Retina (tissue), 1 donor: Measurements from ENCODE around the gene INSL4.

ENCODE experiments used
- DNase-seq: peaks from one replicate; pipeline ENCODE4 v3.0.0-alpha.2; 2016

The INSL4 gene

DNA sequence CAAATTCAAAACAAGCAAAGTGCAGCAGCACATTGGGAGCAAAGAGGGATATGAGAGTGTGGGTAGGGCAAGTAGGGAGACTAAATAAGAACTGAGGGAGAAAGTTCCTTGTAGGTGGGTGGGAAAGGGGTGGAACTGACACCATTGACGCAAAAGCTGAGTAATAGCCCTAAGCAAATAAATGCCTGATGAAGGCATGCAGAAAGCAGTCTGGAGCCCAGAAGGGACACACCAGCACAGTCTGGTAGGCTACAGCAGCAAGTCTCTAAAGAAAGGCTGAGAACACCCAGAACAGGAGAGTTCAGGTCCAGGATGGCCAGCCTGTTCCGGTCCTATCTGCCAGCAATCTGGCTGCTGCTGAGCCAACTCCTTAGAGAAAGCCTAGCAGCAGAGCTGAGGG, at the start of gene INSL4:
INSL4 (plus strand) TSS at position 208 of the 400 bp plus-strand sequence; CDS start at position 313, 105 bp downstream.
- DNase-seq, result no peak

DNA sequence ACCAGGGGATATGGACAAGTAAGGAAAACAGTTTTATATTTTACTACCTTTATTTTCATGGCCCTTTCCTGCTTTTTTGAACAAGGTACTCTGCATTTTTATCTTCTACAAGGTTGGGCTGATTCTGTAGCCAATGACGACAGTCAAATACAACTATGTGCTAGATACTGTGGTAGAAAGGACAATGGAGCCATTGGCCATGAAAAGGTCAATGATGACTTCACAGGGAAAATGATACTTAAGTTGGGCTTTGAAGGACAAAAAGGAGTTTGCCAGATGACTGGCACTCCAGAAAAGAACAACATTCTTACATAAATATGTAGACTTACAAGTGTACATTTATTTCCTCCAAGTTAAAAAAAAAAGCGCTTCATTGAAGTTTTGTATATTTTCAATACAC, 46.4 kb upstream of the INSL4 start:
- DNase-seq, result no peak

DNA sequence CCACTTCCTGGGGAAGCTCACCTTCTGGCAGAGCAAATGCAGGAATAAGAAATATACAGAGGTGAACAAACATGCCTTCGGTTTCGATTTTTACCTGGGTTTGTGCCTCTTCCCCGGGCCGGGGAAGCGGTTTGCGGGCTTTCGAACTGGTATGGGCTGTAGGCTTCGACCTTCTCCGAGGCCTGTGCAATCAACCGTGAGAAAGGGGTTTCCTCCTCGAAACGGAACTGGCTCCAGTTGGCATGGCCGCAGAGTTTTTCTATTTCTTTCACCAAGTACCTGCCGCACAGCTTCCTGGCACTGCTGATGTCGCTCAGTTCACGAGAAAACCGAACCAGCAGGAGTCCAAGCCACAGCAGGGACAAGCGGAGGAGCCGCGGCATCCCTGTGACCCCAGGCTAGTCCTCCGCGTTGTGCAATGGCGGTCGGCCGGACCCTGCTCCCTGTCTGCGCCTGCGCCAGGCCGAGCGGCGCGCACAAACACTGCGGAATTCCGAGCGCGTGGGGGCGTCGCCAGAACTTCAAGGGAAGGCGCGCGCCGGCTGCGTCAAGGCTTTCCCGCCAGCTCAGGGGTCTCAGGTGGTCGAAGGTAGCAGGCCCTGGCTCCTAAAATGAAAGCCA, 45.9 kb upstream of the INSL4 start, which contains the start of gene INSL6:
INSL6 (minus strand) TSS at position 420 of the 621 bp plus-strand sequence; CDS start at position 383, 37 bp downstream.
- no peak for DNase-seq

DNA sequence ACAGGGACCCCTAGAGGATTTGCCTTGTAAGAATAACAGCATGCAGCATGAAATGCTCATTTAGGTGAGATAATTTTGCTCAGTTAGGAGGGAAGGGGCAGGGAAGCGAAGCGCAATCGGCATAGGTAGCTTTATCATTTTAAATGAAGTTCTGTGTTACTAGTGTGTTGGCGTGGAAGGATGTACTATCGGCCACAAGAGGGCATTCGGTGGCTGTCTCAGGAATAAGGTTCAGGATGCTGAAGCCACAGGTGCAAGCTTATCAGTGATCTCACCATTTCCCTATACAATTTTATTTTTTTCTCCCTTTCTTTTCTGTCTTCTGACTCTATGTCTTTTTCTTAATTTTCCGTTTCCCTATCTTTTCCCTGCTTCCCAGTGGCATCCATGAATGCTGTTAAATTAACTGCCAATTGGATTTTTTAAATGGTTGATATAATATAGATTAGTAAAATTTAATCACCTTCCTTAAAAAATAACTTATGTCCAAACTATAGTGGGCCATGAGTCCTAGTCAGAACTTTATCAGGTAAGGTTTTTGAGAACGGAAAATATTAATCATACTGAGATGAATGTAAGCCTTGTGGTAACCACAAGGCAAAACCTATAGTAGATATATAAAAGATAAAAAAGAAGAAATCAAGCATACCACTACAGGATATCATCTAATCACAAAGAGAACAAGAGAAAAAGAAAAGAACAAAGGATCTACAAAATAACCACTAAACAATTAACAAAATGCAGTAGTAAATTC, 44.6 kb upstream of the INSL4 start:
- DNase-seq, result peak; percentile 37

DNA sequence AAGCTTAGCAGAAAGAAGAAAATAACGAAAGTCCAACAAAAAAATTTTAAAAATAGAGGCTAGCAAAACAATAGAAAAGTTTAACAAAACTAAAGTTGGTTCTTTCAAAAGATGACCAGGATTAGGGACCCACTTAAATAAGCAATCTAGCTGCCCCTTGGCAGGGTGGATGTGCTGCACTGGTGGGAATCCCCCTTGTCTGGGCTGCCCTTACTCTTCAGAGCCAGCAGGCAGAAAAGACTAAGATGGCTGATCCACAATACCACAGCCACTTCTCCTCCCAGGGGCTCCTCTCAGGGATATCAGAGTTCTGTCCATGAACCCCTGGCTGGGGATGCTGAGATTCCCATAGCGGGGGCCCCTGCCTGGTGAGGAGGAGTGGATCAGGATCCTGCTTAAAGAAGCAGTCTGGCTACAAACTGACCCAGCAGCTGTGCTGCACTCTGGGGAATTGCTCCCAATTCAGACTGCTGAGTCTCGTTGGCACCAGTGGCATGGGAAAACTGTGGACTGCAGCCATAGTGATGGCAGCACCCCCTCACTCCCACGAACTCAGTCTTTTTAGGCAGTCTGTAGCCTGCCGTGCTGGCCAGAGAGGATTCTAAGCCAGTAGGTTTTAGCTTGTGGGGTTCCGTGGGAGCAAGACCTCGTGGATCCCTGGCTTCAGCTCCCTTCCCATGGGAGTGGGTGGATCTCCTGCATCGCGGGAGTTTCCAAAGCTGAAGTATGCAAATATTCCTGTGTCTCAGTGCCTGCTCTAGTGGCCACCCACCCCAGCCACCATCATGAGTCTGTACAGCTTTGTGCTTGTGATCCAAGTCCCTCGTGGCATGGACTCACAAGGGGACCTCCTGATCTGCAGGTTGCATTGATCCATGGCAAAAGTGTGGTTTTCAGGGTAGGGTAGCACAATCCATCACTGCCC, 42.9 kb upstream of the INSL4 start:
- no peak for DNase-seq

DNA sequence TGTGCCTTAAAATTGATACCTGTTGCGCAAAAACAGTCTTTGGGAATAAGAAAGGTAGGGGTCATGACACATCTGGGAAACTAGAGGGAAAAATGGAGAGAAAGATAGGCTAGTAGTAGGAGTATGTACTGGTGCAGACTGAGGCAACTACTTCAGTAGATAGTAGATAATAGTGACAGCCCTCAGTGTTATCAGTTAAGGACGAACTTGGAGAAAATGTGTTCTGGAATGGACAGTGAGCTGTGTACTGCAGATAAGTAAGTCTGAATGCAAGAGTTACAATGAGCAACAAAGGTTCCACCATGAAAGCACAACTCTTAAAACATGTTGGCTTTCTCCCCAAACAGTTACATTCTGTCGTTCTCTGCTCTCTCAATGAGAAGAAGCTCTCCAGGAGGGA, 39.2 kb upstream of the INSL4 start:
- DNase-seq, result no peak

DNA sequence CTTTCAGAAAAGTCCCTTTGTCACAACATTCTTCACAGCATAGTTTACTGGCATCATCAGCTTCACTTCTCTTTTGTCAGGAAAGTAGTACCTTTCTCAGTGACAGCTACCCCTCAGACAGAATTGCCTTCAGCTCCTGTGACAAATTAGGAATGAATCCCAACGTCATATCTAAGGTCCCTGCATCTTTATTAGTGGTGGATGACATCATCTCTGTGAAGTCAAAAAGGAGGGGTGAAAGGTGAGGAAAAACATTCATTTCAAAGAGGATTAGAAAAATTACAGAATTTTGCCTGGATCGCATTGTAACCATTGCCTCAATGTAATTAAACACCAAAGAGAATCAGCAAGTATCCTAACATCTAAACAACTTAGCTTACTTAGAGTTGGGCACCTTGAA, 37.9 kb upstream of the INSL4 start:
- no peak for DNase-seq

DNA sequence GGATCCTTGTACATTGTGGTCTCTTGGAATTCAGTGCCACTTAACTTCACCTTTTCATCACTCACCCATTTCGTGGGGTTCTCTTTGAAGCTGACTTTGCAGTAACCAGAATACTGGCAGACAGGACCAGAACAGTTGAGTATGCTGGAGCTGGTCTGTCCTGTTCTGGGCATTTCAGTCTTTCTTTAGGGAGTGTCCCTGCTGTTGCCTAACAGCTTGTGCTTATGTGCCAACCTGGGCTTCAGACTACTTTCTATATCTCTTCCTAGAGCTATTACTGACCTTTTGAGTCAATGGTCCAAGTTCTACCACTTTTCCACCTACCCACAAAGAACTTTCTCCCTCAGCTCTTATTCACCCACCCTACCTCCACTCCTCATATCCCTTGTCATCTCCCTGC, 35.8 kb upstream of the INSL4 start:
- DNase-seq, result no peak

DNA sequence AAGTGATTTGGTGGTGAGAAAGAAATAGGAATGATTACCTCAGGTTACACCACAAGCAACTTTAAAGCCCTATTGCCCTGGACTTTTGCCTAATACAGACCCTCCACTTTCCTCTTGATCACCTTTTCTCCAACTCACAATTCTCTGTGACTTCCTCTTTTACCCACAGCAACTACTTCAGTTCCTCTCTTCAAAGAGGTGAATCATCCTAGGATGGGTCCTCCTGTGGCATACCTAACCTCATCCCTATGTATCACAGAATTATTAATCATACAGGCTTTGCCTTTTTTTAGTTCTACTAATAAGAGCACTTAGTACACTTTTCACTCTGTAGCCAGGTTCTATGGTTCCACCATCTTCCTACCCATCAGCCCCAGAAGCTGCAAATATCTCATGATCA, 26.1 kb upstream of the INSL4 start:
- DNase-seq, result no peak

DNA sequence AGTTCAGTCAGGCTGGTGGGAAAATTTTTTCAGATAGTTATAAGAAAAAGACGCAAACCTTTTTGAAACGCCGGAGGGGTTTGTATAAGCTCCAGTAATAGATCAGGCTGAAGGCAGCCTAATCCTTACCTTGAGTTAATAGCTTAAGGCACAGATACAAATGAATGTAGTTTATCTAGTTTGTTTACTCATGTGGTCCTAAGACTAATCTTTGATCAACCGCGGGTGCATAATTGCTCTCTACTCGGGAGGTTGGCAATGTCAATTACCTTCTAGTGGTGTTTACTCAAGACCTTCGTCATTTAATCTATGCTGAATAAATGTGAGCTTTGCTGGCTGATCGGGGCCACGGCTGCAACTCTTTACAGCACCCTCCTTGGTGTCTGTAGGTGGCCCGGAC, 665 bp upstream of the INSL4 start:
- DNase-seq, result no peak

DNA sequence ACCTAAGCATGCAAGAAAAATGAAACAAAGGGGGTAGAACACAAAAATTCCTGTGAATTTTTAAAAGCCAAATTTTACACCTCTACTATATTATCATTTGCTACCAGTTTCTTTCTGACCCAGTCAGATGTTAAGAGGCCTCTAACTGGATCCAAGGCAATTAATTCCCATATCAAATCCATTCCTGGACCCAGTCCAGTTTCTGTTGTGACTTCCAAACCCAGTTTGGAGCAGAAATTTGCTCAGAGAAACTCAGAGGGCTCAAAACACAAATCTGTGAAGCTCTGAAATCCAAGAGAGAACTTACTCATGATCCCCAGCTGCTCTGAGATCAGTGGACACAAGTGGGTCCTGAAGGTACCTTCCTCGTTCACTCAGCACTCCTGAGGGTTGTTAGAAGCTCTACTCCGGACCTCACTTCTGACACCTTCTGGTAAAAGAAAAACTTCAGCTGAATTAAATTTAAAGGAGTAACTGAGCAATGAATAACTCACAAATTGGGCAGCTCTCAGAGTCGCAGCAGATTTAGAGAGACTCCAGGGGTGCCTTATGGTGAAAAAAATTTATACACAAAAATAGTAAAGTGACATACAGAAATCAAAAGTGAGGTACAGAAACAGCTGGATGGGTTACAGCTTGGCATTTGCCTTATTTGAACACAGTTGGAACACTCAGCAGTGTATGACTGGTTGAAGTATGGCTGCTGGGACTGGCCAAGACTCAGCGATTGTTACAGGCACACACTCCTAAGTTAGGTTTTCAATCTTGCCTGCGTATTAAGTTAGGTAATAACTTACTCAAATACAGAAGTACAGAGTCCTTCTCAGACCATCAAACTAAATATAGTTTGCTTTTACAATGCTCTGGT, 32.4 kb downstream of the INSL4 start:
- DNase-seq, result no peak

DNA sequence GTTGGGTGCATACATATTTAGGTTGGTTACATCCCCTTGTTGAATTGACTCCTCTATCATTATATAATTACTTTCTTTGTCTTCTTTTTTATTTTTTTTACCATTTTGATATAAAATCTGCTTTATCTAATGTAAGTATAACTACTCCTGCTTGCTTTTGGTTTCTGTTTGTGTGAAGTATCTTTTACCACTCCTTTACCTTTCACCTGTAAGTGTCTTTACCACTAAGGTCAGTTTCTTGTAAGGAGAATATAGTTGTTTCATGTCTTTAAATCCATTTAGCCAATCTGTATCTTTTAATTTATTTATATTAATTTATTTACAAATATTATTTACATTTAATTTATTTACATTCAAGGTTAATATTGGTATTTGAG, 33.0 kb downstream of the INSL4 start:
- DNase-seq, result no peak

DNA sequence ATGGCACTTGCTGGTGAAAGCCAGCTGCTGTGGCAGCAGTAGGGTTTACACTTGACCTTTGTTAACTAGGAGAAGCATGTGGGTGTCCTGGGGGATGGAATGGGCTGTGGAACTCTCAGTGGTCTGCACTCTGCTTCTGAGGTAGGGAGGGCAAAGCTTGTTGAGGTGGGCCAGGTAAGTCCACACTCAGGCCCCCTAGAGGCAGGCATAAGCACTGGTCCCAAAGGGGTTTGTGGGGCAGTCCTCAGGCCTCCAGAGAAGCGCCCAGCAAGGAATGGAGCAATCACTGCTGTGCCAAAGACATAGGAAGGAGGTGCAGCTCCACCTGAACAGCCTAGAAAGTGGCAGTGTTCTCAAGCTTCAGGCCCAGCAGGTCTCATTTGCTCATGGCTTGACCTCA, 34.7 kb downstream of the INSL4 start:
- no peak for DNase-seq

DNA sequence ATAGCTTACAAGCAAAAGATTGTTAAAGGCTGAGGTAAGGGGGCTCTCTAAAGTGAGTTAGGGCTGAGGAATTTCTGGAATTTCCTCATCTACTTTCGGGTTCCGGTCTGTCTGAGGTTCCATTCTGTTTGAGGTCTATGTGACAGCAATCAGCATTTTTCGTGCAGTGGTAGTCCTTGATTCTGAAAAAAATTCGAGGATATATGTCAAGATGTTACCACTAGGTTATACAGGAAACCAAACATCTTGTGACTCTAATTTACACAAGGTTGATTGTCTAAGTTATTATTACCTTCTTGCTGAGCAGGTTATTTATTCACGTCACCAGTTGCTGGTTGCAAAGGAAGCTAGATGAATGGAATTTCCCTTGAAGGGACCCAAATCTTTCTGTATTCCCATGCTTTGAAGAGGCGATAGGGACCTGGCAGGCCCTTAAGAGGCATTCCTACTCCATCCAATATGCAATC, 38.1 kb downstream of the INSL4 start:
- DNase-seq, result no peak

DNA sequence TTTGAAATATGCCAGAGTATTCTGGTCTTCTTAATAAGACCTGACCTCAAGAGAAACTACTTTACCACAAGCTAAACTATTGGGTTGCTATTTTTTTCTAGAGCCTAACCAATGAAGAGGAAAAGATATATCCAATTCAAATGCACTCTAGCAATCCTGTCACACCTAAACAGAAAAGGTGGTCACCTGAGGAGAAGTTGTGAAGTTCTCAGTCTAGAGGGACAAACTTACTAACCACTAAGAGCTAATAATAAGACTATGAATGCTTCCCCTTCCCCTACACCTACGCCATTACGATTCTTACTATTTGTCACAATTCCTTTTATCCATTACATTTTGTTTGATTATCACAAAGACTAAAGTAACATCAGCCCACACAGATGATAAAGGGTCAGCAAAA, 43.6 kb downstream of the INSL4 start:
- no peak for DNase-seq

DNA sequence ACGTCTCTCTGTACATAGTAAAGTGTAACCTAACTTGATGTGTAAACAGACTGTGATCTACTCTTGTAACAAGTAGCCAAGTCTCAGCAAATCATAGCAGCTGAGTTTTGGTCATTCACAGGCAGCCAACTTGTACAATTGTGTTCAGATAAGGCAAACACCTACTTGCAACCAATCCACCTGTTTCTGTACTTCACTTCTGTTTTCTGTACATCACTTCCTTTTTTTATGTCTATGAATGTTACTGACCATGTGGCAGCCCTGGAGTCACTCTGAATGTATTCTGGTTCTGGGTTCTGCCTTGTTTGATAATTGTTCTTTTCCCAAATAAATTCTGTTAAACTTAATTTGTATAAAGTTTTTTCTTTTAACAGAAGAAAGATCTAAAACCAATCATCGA, 47.3 kb downstream of the INSL4 start:
- DNase-seq, result no peak
